GM12872 (cell line): Measurements from ENCODE around the gene PRKG1.

Source experiments
- CTCF ChIP-seq: IDR thresholded peaks from 3 replicates; pipeline ENCODE4 v1.5.1; 2011; ENCODE audit warnings: low read depth, mild to moderate bottlenecking, low read length, moderate library complexity; ENCODE audit not compliant: insufficient read depth

The PRKG1 gene

GRCh38 chr10:52029628-52030027, 955.3 kb downstream of the PRKG1 start:
- no peak for TF ChIP-seq CTCF

- no peak for TF ChIP-seq CTCF
Observed at GRCh38 chr10:52030051-52030790, 955.9 kb downstream of the PRKG1 start.

GRCh38 chr10:52030975-52031374, 956.7 kb downstream of the PRKG1 start:
- TF ChIP-seq CTCF = no peak

- no peak for TF ChIP-seq CTCF
Observed at GRCh38 chr10:52031771-52032170, 957.5 kb downstream of the PRKG1 start.

GRCh38 chr10:52032681-52033629, 958.7 kb downstream of the PRKG1 start:
- TF ChIP-seq CTCF = no peak

GRCh38 chr10:52040486-52040885, 966.2 kb downstream of the PRKG1 start:
- no peak for TF ChIP-seq CTCF

GRCh38 chr10:52043811-52044210, 969.5 kb downstream of the PRKG1 start:
- no peak for TF ChIP-seq CTCF
